ENCODE results near the gene MFAP3L. TPM values are rescaled to one million over a fixed set of nuclear protein-coding genes. Genes with fewer than 3 reads are reported as not detected.

Gene MFAP3L
- total RNA-seq, 1 experiment from 2014 or later, result 4.3 TPM

DNA sequence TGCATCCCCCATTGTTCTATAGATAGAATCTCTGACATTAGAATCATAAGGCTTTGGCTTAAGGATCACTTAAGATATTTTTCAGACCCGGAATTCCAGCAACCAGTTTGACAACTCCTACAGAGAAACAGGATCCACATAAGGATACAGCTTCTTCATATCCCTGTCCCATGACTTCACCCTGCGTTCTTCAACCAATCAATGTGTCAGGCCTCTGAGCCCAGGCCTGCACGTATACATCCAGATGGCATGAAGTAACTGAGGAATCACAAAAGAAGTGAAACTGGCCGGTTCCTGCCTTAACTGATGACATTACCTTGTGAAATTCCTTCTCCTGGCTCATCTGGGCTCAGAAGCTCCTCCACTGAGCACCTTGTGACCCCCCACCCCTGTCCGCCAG, 85.1 kb downstream of the MFAP3L start:
- no peak for DNase-seq (ENCODE audit: low spot score)

DNA sequence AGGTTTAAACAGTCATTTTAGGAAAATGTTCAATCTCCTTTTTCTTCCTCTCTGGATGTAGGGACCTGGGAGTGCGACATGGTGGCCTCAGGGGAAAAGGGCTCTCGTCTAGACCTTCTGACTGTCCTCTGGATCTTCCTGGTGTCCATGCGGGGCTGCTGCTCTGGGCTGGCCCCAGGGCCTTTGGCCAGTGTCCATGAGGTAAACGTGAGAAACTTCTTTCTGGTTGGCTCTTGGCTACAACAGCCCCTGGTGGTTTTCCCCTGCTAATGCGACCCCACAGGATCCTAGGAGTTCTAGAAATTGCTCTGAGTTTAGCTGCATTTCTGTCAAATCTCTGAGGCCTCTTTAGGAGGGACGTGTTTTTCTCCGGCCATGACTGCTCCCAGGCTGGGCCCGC, 85.7 kb downstream of the MFAP3L start:
- no peak for DNase-seq (ENCODE audit: low spot score)

Other genes starting within 250 kb of the MFAP3L start
- 2.8 and 5.0 TPM in 2 replicates for gene AADAT, start 63.6 kb upstream of the MFAP3L start, total RNA-seq (2014; rRNA removed; shearing (Covaris generic))

All from H4 (cell line).